H9 (cell line): ENCODE measurements around the gene DHCR7. TPM values are rescaled to one million over a fixed set of nuclear protein-coding genes. Genes with fewer than 3 reads are reported as not detected.

ENCODE experiments used
- DNase-seq: peaks from one replicate; pipeline ENCODE4 v3.0.0-alpha.2; 2017
- H2AFZ ChIP-seq: one replicate; pipeline ENCODE4 v1.6.1; 2013; ENCODE audit warnings: mild to moderate bottlenecking, low read length, control low read depth, moderate library complexity
- H2AK5ac ChIP-seq: 2 replicates; pipeline ENCODE4 v1.6.1; 2013; ENCODE audit warnings: low read length, control low read depth, mixed read lengths; ENCODE audit not compliant: insufficient read length
- H2BK120ac ChIP-seq: one replicate; pipeline ENCODE4 v1.6.1; 2013; ENCODE audit warnings: low read depth, mild to moderate bottlenecking, low read length, control low read depth, inconsistent platforms; ENCODE audit not compliant: poor library complexity, severe bottlenecking
- H2BK12ac ChIP-seq: 2 replicates; pipeline ENCODE4 v1.6.1; 2013; ENCODE audit warnings: low read length, control low read depth, mixed read lengths, low read depth; ENCODE audit not compliant: insufficient read length
- H2BK15ac ChIP-seq: 2 replicates; pipeline ENCODE4 v1.6.1; 2013; ENCODE audit warnings: low read depth, low read length, control low read depth
- H2BK20ac ChIP-seq: one replicate; pipeline ENCODE4 v1.6.1; 2013; ENCODE audit warnings: low read depth, mild to moderate bottlenecking, low read length, control low read depth, inconsistent platforms; ENCODE audit not compliant: poor library complexity, severe bottlenecking
- H2BK5ac ChIP-seq: 2 replicates; pipeline ENCODE4 v1.6.1; 2013; ENCODE audit warnings: low read length, control low read depth, mixed read lengths; ENCODE audit not compliant: insufficient read length
- H3K14ac ChIP-seq: 2 replicates; pipeline ENCODE4 v1.6.1; 2013; ENCODE audit warnings: low read length, control low read depth; ENCODE audit not compliant: insufficient read depth
- H3K18ac ChIP-seq: 2 replicates; pipeline ENCODE4 v1.6.1; 2013; ENCODE audit warnings: low read depth, mild to moderate bottlenecking, mixed read lengths, low read length, control low read depth; ENCODE audit not compliant: insufficient read length
- H3K23ac ChIP-seq: 2 replicates; pipeline ENCODE4 v1.6.1; 2013; ENCODE audit warnings: low read length, control low read depth, mixed read lengths, low read depth; ENCODE audit not compliant: insufficient read length
- H3K23me2 ChIP-seq: 2 replicates; pipeline ENCODE4 v1.6.1; 2013; ENCODE audit warnings: low read depth, mild to moderate bottlenecking, mixed read lengths, low read length, control low read depth; ENCODE audit not compliant: insufficient read length, poor library complexity, severe bottlenecking
- H3K27ac ChIP-seq: 2 replicates; pipeline ENCODE4 v1.5.1; 2013; ENCODE audit warnings: low read length, control low read depth, mixed read lengths, low read depth; ENCODE audit not compliant: insufficient read length
- H3K27me3 ChIP-seq: 2 replicates; pipeline ENCODE4 v1.6.1; 2013; ENCODE audit warnings: low read length, control low read depth, inconsistent platforms; ENCODE audit not compliant: insufficient read depth
- H3K4ac ChIP-seq: 2 replicates; pipeline ENCODE4 v1.6.1; 2013; ENCODE audit warnings: low read depth, mild to moderate bottlenecking, control low read depth, inconsistent platforms, low read length, moderate library complexity
- H3K4me1 ChIP-seq: 2 replicates; pipeline ENCODE4 v1.6.1; 2013; ENCODE audit warnings: low read length, control low read depth, inconsistent platforms; ENCODE audit not compliant: insufficient read depth
- H3K4me2 ChIP-seq: 2 replicates; pipeline ENCODE4 v1.6.1; 2013; ENCODE audit warnings: low read length, control low read depth, mixed read lengths; ENCODE audit not compliant: insufficient read length, insufficient read depth
- H3K56ac ChIP-seq: 2 replicates; pipeline ENCODE4 v1.6.1; 2013; ENCODE audit warnings: low read depth, mild to moderate bottlenecking, mixed read lengths, low read length, control low read depth; ENCODE audit not compliant: insufficient read length
- H3K79me1 ChIP-seq: 2 replicates; pipeline ENCODE4 v1.6.1; 2013; ENCODE audit warnings: low read depth, mild to moderate bottlenecking, moderate library complexity, low read length, control low read depth, inconsistent platforms; ENCODE audit not compliant: insufficient read depth, poor library complexity, severe bottlenecking
- H3K79me2 ChIP-seq: 2 replicates; pipeline ENCODE4 v1.6.1; 2013; ENCODE audit warnings: low read length, control low read depth, inconsistent platforms; ENCODE audit not compliant: insufficient read depth
- H3K9ac ChIP-seq: 2 replicates; pipeline ENCODE4 v1.6.1; 2013; ENCODE audit warnings: low read length, control low read depth, mixed read lengths; ENCODE audit not compliant: insufficient read length; ENCODE audit errors: extremely low read depth
- H3K9me3 ChIP-seq: one replicate; pipeline ENCODE4 v1.6.1; 2013; ENCODE audit warnings: low read depth, low read length, inconsistent platforms; ENCODE audit not compliant: control insufficient read depth
- H3T11ph ChIP-seq: one replicate; pipeline ENCODE4 v1.6.1; 2013; ENCODE audit warnings: mild to moderate bottlenecking, low read length, control low read depth, inconsistent platforms
- H4K20me1 ChIP-seq: one replicate; pipeline ENCODE4 v1.6.1; 2013; ENCODE audit not compliant: control insufficient read depth, insufficient read length, insufficient read depth
- H4K5ac ChIP-seq: 2 replicates; pipeline ENCODE4 v1.6.1; 2013; ENCODE audit warnings: low read depth, mild to moderate bottlenecking, mixed read lengths, low read length, control low read depth; ENCODE audit not compliant: insufficient read length
- H4K8ac ChIP-seq: replicated peaks from 2 replicates; pipeline ENCODE4 v1.6.1; 2013; ENCODE audit warnings: low read length, control low read depth, mixed read lengths, low read depth; ENCODE audit not compliant: insufficient read length
- H4K91ac ChIP-seq: 2 replicates; pipeline ENCODE4 v1.6.1; 2013; ENCODE audit warnings: low read depth, mild to moderate bottlenecking, moderate library complexity, mixed read lengths, low read length, control low read depth; ENCODE audit not compliant: insufficient read length
- H3K27ac Mint-ChIP-seq, 3 experiments: 2 replicates in 2 of 3; 3 replicates in 1 of 3; pipeline ENCODE4 v1.8.0; 2020 to 2021; ENCODE audit warnings: mixed read lengths in 3 of 3, mild to moderate bottlenecking in 1 of 3, moderate library complexity in 1 of 3
- H3K27me3 Mint-ChIP-seq: 2 replicates; pipeline ENCODE4 v1.8.0; 2021; ENCODE audit warnings: low read depth, mild to moderate bottlenecking, moderate library complexity, mixed read lengths
- H3K36me3 Mint-ChIP-seq, 3 experiments: 2 replicates in 2 of 3; 3 replicates in 1 of 3; pipeline ENCODE4 v1.8.0; 2020 to 2021; ENCODE audit warnings: low read depth in 3 of 3, mixed read lengths in 3 of 3; ENCODE audit not compliant: insufficient read depth in 1 of 3
- H3K4me1 Mint-ChIP-seq, 2 experiments: 2 replicates each; pipeline ENCODE4 v1.8.0; 2020; ENCODE audit warnings: mixed read lengths in 2 of 2
- H3K4me3 Mint-ChIP-seq, 2 experiments: 2 replicates in 1 of 2; 3 replicates in 1 of 2; pipeline ENCODE4 v1.8.0; 2020 to 2021; ENCODE audit warnings: mild to moderate bottlenecking in 2 of 2, mixed read lengths in 2 of 2, moderate library complexity in 1 of 2
- H3K9me3 Mint-ChIP-seq, 2 experiments: 2 replicates in 1 of 2; 3 replicates in 1 of 2; pipeline ENCODE4 v1.8.0; 2020; ENCODE audit warnings: mild to moderate bottlenecking in 2 of 2, mixed read lengths in 2 of 2, moderate library complexity in 1 of 2
- WGBS: extraction: QIAGEN DNeasy Blood & Tissue Kit; methylation state at CpG from one replicate; pipeline ENCODE4 v1.1.7; 2013; ENCODE audit warnings: missing lambda C conversion rate, low lambda C conversion rate, mixed read lengths; ENCODE audit not compliant: insufficient read length; ENCODE audit errors: extremely low coverage; 5-methylcytosine and 5-hydroxymethylcytosine counted together
- total RNA-seq: library from RNA; stranded (reverse); gene quantifications from 2 replicates; pipeline ENCODE4 v1.2.1, GENCODE V29; 2021
- TF ChIP-seq, protein P1 (sequence below): fragments of 200-600 bp; sonication (generic); conservative IDR thresholded peaks from 3 replicates; pipeline ENCODE4 v1.8.0; 2021; ENCODE audit warnings: antibody characterized with exemption, mild to moderate bottlenecking

DHCR7 gene
- total RNA-seq, 1 experiment from 2014 or later: 124 TPM

DNA sequence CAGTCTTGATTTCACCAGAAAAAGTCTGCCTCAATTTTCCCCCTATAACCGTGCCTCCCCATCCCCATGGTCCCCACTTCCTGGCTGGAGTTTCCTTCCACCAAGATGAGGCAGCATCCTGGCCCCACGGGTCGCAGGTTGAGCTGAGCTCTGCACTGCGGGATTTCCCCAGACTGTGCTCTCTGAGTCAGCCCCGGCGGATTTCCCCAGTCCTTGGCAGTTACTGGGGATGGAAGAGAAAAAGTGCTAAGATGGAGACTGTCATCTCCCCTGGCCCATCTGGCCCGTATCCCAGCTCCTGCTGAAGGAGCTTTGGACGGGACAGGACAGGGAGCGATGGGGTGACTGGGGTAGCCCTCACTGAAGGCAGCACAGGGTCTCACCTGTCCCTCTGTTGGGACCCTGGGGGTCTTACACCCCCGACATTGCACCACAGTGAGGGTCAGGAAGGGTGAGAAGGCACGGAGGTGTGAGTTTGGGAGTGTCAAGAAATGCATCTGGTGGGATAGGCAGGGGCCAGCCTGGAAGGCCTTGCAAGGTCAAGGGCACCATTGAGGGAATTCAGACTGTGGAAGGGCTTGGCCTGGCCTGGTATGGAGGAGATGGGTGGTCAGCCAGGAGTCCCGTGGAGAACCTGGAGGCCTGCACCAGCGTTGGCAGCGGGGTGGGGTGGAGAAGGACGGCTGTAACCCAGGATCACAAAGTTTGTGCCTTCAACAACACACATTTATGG is 41.3 kb upstream of the DHCR7 start:
- Mint-ChIP-seq H3K36me3 (peaks cover 22 to 77% (median 36%) of the 10 kb centered on the region in 3 experiments), H3K9me3 (no peaks in the 10 kb centered on the region), H3K4me1 (peaks cover 4 to 6% of the 10 kb centered on the region in 2 experiments; a peak in 3 of 4 replicates), H3K4me3 (no peak overlapping the region), H3K27ac (peak overlapping the region in 1 of 3 experiments; percentile 63; a peak in 2 of 7 replicates), H3K27me3 (no peaks in the 10 kb centered on the region)
- no peak overlapping the region for H2AK5ac ChIP-seq
- H2BK12ac ChIP-seq: no peak overlapping the region
- no peak overlapping the region for H3K14ac ChIP-seq
- H3K79me2 ChIP-seq: no peaks in the 10 kb centered on the region
- no peak overlapping the region for H3K18ac ChIP-seq
- no peak overlapping the region for H3K23ac ChIP-seq
- no peak overlapping the region for H4K5ac ChIP-seq
- no peaks in the 10 kb centered on the region for H3K4me1 ChIP-seq
- H3K4me2 ChIP-seq: no peak overlapping the region
- no peak overlapping the region for H2BK5ac ChIP-seq
- no peak overlapping the region for H2BK15ac ChIP-seq
- H3K9ac ChIP-seq: no peak overlapping the region
- H4K91ac ChIP-seq: no peak overlapping the region
- no peak overlapping the region for H2AFZ ChIP-seq
- no peak overlapping the region for H3K4ac ChIP-seq
- H2BK20ac ChIP-seq: no peak overlapping the region
- H3K79me1 ChIP-seq: no peaks in the 10 kb centered on the region
- H3T11ph ChIP-seq: no peak overlapping the region
- WGBS: no CpG with 5 or more reads among the region's 15 CpGs
- TF ChIP-seq, protein P1, sequence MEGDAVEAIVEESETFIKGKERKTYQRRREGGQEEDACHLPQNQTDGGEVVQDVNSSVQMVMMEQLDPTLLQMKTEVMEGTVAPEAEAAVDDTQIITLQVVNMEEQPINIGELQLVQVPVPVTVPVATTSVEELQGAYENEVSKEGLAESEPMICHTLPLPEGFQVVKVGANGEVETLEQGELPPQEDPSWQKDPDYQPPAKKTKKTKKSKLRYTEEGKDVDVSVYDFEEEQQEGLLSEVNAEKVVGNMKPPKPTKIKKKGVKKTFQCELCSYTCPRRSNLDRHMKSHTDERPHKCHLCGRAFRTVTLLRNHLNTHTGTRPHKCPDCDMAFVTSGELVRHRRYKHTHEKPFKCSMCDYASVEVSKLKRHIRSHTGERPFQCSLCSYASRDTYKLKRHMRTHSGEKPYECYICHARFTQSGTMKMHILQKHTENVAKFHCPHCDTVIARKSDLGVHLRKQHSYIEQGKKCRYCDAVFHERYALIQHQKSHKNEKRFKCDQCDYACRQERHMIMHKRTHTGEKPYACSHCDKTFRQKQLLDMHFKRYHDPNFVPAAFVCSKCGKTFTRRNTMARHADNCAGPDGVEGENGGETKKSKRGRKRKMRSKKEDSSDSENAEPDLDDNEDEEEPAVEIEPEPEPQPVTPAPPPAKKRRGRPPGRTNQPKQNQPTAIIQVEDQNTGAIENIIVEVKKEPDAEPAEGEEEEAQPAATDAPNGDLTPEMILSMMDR: no peak
- H3K27ac ChIP-seq: no peak overlapping the region
- no peak overlapping the region for H2BK120ac ChIP-seq
- no peak overlapping the region for H3K56ac ChIP-seq
- H4K20me1 ChIP-seq: no peaks in the 10 kb centered on the region
- H3K27me3 ChIP-seq: no peaks in the 10 kb centered on the region
- no peak overlapping the region for H4K8ac ChIP-seq
- DNase-seq: no peak
- no peaks in the 10 kb centered on the region for H3K23me2 ChIP-seq
- H3K9me3 ChIP-seq: no peaks in the 10 kb centered on the region
